Measurements from ENCODE around the gene ADGRV1.
"Not testable (repeated sequence)": the region's sequence is repeated elsewhere in the genome, so short reads cannot be mapped to it uniquely, and the experiment has no call there.

Gene ADGRV1

DNA sequence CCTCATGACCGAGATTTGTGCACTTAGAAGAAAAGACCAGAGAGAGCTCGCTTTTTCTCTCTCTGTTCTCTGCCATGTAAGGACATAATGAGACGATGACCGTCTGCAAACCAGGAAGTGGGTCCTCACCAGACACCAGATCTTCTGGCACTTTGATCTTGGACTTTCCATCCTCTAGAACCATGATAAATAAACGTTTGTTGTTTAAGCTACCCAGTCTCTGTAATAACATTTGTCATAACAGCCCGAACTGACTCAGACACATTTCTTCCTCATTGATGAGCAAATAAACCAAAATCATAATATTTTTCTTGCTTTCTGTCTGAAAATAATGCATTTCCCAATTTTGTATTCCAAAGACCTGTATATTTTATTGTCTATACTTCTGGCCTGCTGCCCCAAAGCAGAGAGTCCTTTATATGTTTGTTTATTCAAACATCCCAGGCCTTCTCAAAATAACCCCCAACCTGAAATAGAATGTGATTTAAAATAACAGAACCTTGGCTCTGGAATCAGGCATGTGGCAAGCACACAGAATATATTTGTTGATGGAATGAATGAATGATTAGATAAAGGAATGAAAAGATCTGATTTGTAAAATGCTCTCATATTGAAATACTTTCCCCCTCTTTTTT lies 396.5 kb downstream of the ADGRV1 start:
- no peak for DNase-seq (ENCODE audit: low spot score in 2 of 2)
- Histone ChIP-seq H3K36me3 (replicated peaks) (no peaks in the 10 kb centered on the region), H3K27me3 (ENCODE audit: low read depth) (no peaks in the 10 kb centered on the region), H3K4me1 (peaks cover 6% of the 10 kb centered on the region; the same call in 1 of the 2 replicates), H3K9me3 (no peaks in the 10 kb centered on the region), H3K4me3 (no peak overlapping the region)
- in situ Hi-C loops (cut with MboI; ENCODE audit: low sequenced_read_pairs) = no loop called here

DNA sequence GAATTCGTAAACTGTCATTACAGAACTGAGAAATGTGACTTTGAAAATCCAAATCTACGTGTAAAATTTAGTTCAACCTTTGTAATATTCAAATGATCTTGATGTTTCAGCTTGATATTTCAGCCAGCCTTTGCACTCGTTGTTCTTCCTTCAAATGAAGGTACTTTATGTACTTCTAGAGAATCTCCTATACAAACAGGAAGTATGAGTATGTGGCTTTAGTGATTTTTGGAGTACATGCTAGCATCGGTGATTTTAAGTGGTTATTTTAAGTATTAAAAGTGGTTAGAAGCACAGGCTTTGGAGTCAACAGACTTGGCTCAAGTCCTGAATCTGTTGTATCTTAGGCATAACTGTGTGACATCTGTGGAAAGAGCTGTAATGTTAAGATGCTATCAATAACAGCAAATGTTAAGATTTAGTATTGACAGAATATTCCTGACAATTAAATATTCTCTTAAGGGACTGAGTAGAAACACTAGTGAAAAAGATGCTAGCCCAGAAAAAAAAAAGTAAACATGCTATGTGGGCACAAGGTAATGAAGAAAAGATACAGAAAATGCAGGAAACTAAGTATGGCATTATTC lies 398.0 kb downstream of the ADGRV1 start:
- no peak overlapping the region for H3K4me3 ChIP-seq
- no peaks in the 10 kb centered on the region for H3K27me3 ChIP-seq (ENCODE audit: low read depth)
- H3K36me3 ChIP-seq (replicated peaks) = no peaks in the 10 kb centered on the region
- DNase-seq (ENCODE audit: low spot score in 2 of 2) = no peak
- no peaks in the 10 kb centered on the region for H3K9me3 ChIP-seq
- H3K4me1 ChIP-seq = peaks cover 7% of the 10 kb centered on the region
- in situ Hi-C loops (cut with MboI; ENCODE audit: low sequenced_read_pairs) = no loop called here

DNA sequence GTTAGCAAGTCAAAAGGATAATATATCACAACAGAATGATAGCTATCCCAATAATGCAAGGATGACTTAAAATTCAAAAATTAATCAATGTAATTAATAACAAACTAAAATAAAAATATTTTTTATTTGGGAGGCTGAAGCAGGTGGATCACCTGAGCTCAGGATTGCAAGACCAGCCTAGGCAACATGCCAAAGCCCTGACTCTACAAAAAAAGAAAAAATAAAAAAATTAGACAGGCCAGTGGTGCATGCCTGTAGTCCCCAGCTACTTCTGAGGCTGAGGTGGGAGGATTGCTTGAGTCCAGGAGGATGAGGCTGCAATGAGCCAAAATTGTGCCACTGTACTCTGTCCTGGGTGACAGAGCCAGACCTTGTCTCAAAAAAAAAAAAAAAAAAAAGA lies 399.3 kb downstream of the ADGRV1 start:
- in situ Hi-C loops (cut with MboI; ENCODE audit: low sequenced_read_pairs) = no loop called here
- H3K36me3 ChIP-seq (replicated peaks) = no peaks in the 10 kb centered on the region
- no peaks in the 10 kb centered on the region for H3K9me3 ChIP-seq
- H3K4me3 ChIP-seq = no peak overlapping the region
- H3K27me3 ChIP-seq (ENCODE audit: low read depth) = no peaks in the 10 kb centered on the region
- no peak for DNase-seq (ENCODE audit: low spot score in 2 of 2)
- H3K4me1 ChIP-seq = peaks cover 13% of the 10 kb centered on the region

GRCh38 chr5:90959262-90959661 lies 400.7 kb downstream of the ADGRV1 start:
- Histone ChIP-seq H3K4me3 (no peak overlapping the region), H3K9me3 (no peaks in the 10 kb centered on the region), H3K27me3 (ENCODE audit: low read depth) (no peaks in the 10 kb centered on the region), H3K4me1 (peaks cover 13% of the 10 kb centered on the region), H3K36me3 (replicated peaks) (no peaks in the 10 kb centered on the region)
- peak in 1 of 2 experiments; percentile 8 for DNase-seq (ENCODE audit: low spot score in 2 of 2)
- in situ Hi-C loops (cut with MboI; ENCODE audit: low sequenced_read_pairs) = no loop called here

DNA sequence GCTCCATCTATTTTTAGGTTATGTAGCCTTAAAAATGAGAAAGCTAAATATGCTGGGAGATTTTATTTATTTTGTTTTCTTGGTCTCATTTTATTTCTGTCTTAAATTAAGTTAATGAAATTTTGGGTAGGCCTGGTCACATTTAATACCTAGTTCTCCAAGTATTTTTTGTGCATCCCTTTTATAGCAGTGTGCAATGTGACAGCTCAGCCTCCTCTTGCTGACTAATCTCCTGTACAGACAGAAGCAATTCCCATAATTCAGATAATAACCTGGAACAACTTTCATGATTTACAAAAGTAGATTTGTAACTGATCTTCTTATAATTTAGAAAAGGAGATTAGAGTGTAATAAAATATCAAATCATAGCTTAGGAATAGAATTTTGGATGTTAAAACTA lies 403.9 kb downstream of the ADGRV1 start:
- no peaks in the 10 kb centered on the region for H3K27me3 ChIP-seq (ENCODE audit: low read depth)
- H3K4me1 ChIP-seq = peaks cover 13% of the 10 kb centered on the region
- no peaks in the 10 kb centered on the region; the same call in 1 of the 2 replicates for H3K36me3 ChIP-seq (replicated peaks)
- no peak for DNase-seq (ENCODE audit: low spot score in 2 of 2)
- H3K4me3 ChIP-seq = no peak overlapping the region
- in situ Hi-C loops (cut with MboI; ENCODE audit: low sequenced_read_pairs) = no loop called here
- H3K9me3 ChIP-seq = no peaks in the 10 kb centered on the region

GRCh38 chr5:90965110-90965685 lies 406.6 kb downstream of the ADGRV1 start:
- in situ Hi-C loops (cut with MboI; ENCODE audit: low sequenced_read_pairs) = no loop called here
- Histone ChIP-seq H3K4me3 (no peak overlapping the region), H3K36me3 (replicated peaks) (peaks cover 5% of the 10 kb centered on the region), H3K27me3 (ENCODE audit: low read depth) (no peaks in the 10 kb centered on the region), H3K4me1 (peaks cover 8% of the 10 kb centered on the region), H3K9me3 (no peaks in the 10 kb centered on the region; the same call in 1 of the 2 replicates)
- DNase-seq (ENCODE audit: low spot score in 2 of 2) = no peak

GRCh38 chr5:90967443-90967842 lies 408.8 kb downstream of the ADGRV1 start:
- in situ Hi-C loops (cut with MboI; ENCODE audit: low sequenced_read_pairs) = no loop called here
- peaks cover 5% of the 10 kb centered on the region for H3K36me3 ChIP-seq (replicated peaks)
- no peaks in the 10 kb centered on the region; the same call in 1 of the 2 replicates for H3K9me3 ChIP-seq
- no peaks in the 10 kb centered on the region; the same call in 1 of the 2 replicates for H3K4me1 ChIP-seq
- no peaks in the 10 kb centered on the region for H3K27me3 ChIP-seq (ENCODE audit: low read depth)
- H3K4me3 ChIP-seq = no peak overlapping the region
- DNase-seq (ENCODE audit: low spot score in 2 of 2) = no peak

- Histone ChIP-seq H3K4me3 (no peak overlapping the region), H3K27me3 (ENCODE audit: low read depth) (no peaks in the 10 kb centered on the region), H3K36me3 (replicated peaks) (peaks cover 5% of the 10 kb centered on the region), H3K4me1 (no peaks in the 10 kb centered on the region), H3K9me3 (no peaks in the 10 kb centered on the region; the same call in 1 of the 2 replicates)
- in situ Hi-C loops (cut with MboI; ENCODE audit: low sequenced_read_pairs) = no loop called here
- DNase-seq (ENCODE audit: low spot score in 2 of 2) = no peak
Measured at GRCh38 chr5:90967851-90968250, 409.3 kb downstream of the ADGRV1 start.

GRCh38 chr5:90968319-90968718 lies 409.7 kb downstream of the ADGRV1 start:
- H3K4me3 ChIP-seq = no peak overlapping the region
- H3K27me3 ChIP-seq (ENCODE audit: low read depth) = no peaks in the 10 kb centered on the region
- H3K4me1 ChIP-seq = no peaks in the 10 kb centered on the region
- H3K9me3 ChIP-seq = no peaks in the 10 kb centered on the region; the same call in 1 of the 2 replicates
- in situ Hi-C loops (cut with MboI; ENCODE audit: low sequenced_read_pairs) = no loop called here
- peaks cover 5% of the 10 kb centered on the region for H3K36me3 ChIP-seq (replicated peaks)
- no peak for DNase-seq (ENCODE audit: low spot score in 2 of 2)

GRCh38 chr5:90969945-90970344 lies 411.3 kb downstream of the ADGRV1 start:
- H3K36me3 ChIP-seq (replicated peaks); H3K9me3 ChIP-seq; H3K4me3 ChIP-seq; H3K4me1 ChIP-seq; H3K27me3 ChIP-seq (ENCODE audit: low read depth); in situ Hi-C loops (cut with MboI; ENCODE audit: low sequenced_read_pairs); DNase-seq (ENCODE audit: low spot score in 2 of 2): not testable (repeated sequence)

- Histone ChIP-seq H3K27me3 (ENCODE audit: low read depth) (no peaks in the 10 kb centered on the region), H3K9me3 (no peaks in the 10 kb centered on the region), H3K36me3 (replicated peaks) (no peaks in the 10 kb centered on the region), H3K4me3 (no peak overlapping the region), H3K4me1 (peaks cover 4% of the 10 kb centered on the region; the same call in 1 of the 2 replicates)
- DNase-seq (ENCODE audit: low spot score in 2 of 2) = no peak
- in situ Hi-C loops (cut with MboI; ENCODE audit: low sequenced_read_pairs) = no loop called here
Measured at GRCh38 chr5:90981177-90981576, 422.6 kb downstream of the ADGRV1 start.

DNA sequence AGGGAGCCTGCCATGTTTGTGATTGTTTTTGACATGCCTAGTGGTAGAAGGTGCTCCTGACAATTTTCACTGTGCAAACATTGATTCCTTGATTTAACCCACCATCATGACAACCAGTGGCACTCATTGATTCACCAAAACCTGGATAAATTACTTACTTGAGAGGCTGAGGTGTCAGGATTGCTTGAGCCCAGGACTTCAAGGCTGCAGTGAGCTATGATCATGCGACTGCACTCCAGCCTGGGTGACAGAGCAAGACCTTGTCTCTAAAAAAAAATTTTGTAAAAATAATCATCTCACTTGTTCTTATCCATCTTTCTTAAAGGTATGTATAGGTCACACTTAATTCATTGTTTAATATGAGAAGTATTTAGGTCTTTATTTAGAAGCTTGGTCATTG lies 423.2 kb downstream of the ADGRV1 start:
- no peak for DNase-seq (ENCODE audit: low spot score in 2 of 2)
- H3K27me3 ChIP-seq (ENCODE audit: low read depth) = no peaks in the 10 kb centered on the region
- peaks cover 4% of the 10 kb centered on the region; the same call in 1 of the 2 replicates for H3K4me1 ChIP-seq
- no peak overlapping the region for H3K4me3 ChIP-seq
- no peaks in the 10 kb centered on the region for H3K9me3 ChIP-seq
- in situ Hi-C loops (cut with MboI; ENCODE audit: low sequenced_read_pairs) = no loop called here
- H3K36me3 ChIP-seq (replicated peaks) = no peaks in the 10 kb centered on the region; the same call in 1 of the 2 replicates

DNA sequence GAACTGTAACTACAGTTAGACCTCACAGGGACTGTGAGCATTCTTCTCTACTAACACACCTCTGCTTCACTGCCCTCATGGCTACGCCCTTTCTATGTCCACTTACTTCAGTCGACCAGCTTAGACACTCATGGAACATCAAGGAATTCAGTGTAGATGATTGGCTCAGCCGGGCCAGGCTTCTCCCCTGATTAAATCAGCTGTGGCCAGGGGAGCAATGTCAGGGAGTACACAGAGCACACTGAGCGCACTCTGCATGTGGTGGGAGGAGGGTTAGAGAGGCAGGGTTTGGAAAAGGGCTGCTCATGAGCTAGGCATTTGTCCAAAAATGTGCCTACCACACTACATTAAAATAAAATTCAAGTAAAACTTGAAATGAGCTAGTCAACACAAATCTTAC lies 424.0 kb downstream of the ADGRV1 start:
- H3K27me3 ChIP-seq (ENCODE audit: low read depth) = no peaks in the 10 kb centered on the region
- in situ Hi-C loops (cut with MboI; ENCODE audit: low sequenced_read_pairs) = no loop called here
- no peaks in the 10 kb centered on the region for H3K9me3 ChIP-seq
- H3K4me3 ChIP-seq = no peak overlapping the region
- no peak for DNase-seq (ENCODE audit: low spot score in 2 of 2)
- peaks cover 4% of the 10 kb centered on the region; the same call in 1 of the 2 replicates for H3K4me1 ChIP-seq
- H3K36me3 ChIP-seq (replicated peaks) = no peaks in the 10 kb centered on the region; the same call in 1 of the 2 replicates

DNA sequence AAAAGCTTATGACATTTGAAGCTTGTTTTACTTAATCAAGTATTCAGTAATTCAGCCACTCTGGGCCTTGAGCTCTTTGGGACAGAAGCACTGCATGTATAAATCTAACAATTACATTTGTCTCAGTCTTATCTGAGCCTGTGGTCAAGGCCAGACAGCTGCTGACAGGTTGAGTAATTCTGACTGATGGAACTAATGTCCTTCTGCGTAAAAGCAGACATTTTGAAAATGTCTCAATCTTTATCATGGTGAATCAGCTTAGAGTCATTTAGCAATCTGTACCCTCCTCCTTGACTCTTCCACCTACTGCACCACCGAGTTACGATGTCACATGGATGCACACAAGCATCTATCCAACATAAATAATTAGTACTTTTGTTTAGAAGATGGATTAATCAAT lies 424.6 kb downstream of the ADGRV1 start:
- no peaks in the 10 kb centered on the region; the same call in 1 of the 2 replicates for H3K36me3 ChIP-seq (replicated peaks)
- H3K9me3 ChIP-seq = no peaks in the 10 kb centered on the region
- H3K4me3 ChIP-seq = no peak overlapping the region
- peaks cover 4% of the 10 kb centered on the region; the same call in 1 of the 2 replicates for H3K4me1 ChIP-seq
- no peaks in the 10 kb centered on the region for H3K27me3 ChIP-seq (ENCODE audit: low read depth)
- no peak for DNase-seq (ENCODE audit: low spot score in 2 of 2)
- in situ Hi-C loops (cut with MboI; ENCODE audit: low sequenced_read_pairs) = no loop called here
